Chondrocyte (in vitro differentiated cells): Measurements from ENCODE around the gene CCDC88C. TPM values are rescaled to one million over a fixed set of nuclear protein-coding genes. Genes with fewer than 3 reads are reported as not detected.

Source experiments
- DNase-seq: peaks from one replicate; pipeline ENCODE4 v3.0.0; 2021; ENCODE audit warnings: mixed read lengths, low spot score
- H3K27ac Mint-ChIP-seq: one replicate; pipeline ENCODE4 v1.8.0; 2021; ENCODE audit warnings: mild to moderate bottlenecking, moderate library complexity, mixed read lengths; ENCODE audit not compliant: unreplicated experiment
- H3K27me3 Mint-ChIP-seq: 2 replicates; pipeline ENCODE4 v1.8.0; 2021; ENCODE audit warnings: low read depth, mixed read lengths
- H3K36me3 Mint-ChIP-seq: 2 replicates; pipeline ENCODE4 v1.8.0; 2021; ENCODE audit warnings: low read depth, mixed read lengths
- H3K4me1 Mint-ChIP-seq: 2 replicates; pipeline ENCODE4 v1.8.0; 2021; ENCODE audit warnings: low read depth, mild to moderate bottlenecking, mixed read lengths
- H3K4me3 Mint-ChIP-seq: one replicate; pipeline ENCODE4 v1.8.0; 2021; ENCODE audit warnings: mild to moderate bottlenecking, moderate library complexity, mixed read lengths; ENCODE audit not compliant: unreplicated experiment
- H3K9me3 Mint-ChIP-seq: 2 replicates; pipeline ENCODE4 v1.8.0; 2021; ENCODE audit warnings: low read depth, mixed read lengths
- CTCF ChIP-seq: fragments of 200-600 bp; sonication (generic); IDR thresholded peaks from 2 replicates; pipeline ENCODE4 v1.5.0; 2021; ENCODE audit warnings: antibody characterized with exemption, mild to moderate bottlenecking, moderate library complexity
- total RNA-seq: library from RNA; stranded (reverse); gene quantifications from 3 replicates; pipeline ENCODE4 v1.2.1, GENCODE V29; 2021

CCDC88C gene
- total RNA-seq, 1 donor from 2014 or later: 2.3 TPM

- no peak for TF ChIP-seq CTCF
- H3K27ac Mint-ChIP-seq: no peak overlapping the region
- no peak for DNase-seq
- no peaks in the 10 kb centered on the region for H3K9me3 Mint-ChIP-seq
- no peaks in the 10 kb centered on the region for H3K36me3 Mint-ChIP-seq
- H3K4me3 Mint-ChIP-seq: no peak overlapping the region
- no peaks in the 10 kb centered on the region for H3K4me1 Mint-ChIP-seq
- H3K27me3 Mint-ChIP-seq: peaks cover 5% of the 10 kb centered on the region
Observed at GRCh38 chr14:91358654-91359220, 58.9 kb downstream of the CCDC88C start.

- no peak for TF ChIP-seq CTCF
- no peak overlapping the region for H3K27ac Mint-ChIP-seq
- H3K27me3 Mint-ChIP-seq: peaks cover 5% of the 10 kb centered on the region
- no peak overlapping the region for H3K4me3 Mint-ChIP-seq
- DNase-seq: no peak
- no peaks in the 10 kb centered on the region for H3K36me3 Mint-ChIP-seq
- H3K4me1 Mint-ChIP-seq: no peaks in the 10 kb centered on the region
- no peaks in the 10 kb centered on the region for H3K9me3 Mint-ChIP-seq
Observed at GRCh38 chr14:91358025-91358319, 59.6 kb downstream of the CCDC88C start.

- Mint-ChIP-seq H3K9me3 (no peaks in the 10 kb centered on the region), H3K36me3 (no peaks in the 10 kb centered on the region), H3K27ac (no peak overlapping the region), H3K27me3 (peaks cover 5% of the 10 kb centered on the region), H3K4me3 (no peak overlapping the region), H3K4me1 (no peaks in the 10 kb centered on the region)
- no peak for TF ChIP-seq CTCF
- DNase-seq: no peak
Observed at GRCh38 chr14:91357272-91358024, 60.2 kb downstream of the CCDC88C start.

- no peak for DNase-seq
- Mint-ChIP-seq H3K36me3 (no peaks in the 10 kb centered on the region), H3K27ac (no peak overlapping the region), H3K4me1 (no peaks in the 10 kb centered on the region), H3K9me3 (no peaks in the 10 kb centered on the region), H3K27me3 (peaks cover 8% of the 10 kb centered on the region), H3K4me3 (no peak overlapping the region)
- no peak for TF ChIP-seq CTCF
Observed at GRCh38 chr14:91356181-91356763, 61.3 kb downstream of the CCDC88C start.

- peaks cover 7% of the 10 kb centered on the region for H3K27me3 Mint-ChIP-seq
- H3K4me1 Mint-ChIP-seq: no peaks in the 10 kb centered on the region
- DNase-seq: peak; percentile 74
- H3K27ac Mint-ChIP-seq: no peak overlapping the region
- H3K9me3 Mint-ChIP-seq: no peaks in the 10 kb centered on the region
- TF ChIP-seq CTCF: peak; percentile 42
- no peak overlapping the region for H3K4me3 Mint-ChIP-seq
- H3K36me3 Mint-ChIP-seq: no peaks in the 10 kb centered on the region
Observed at GRCh38 chr14:91354979-91355685, 62.5 kb downstream of the CCDC88C start.
